Aortic smooth muscle cell (primary cell): ENCODE results near the gene CLEC17A. TPM values are rescaled to one million over a fixed set of nuclear protein-coding genes. Genes with fewer than 3 reads are reported as not detected.

ENCODE experiments used
- total RNA-seq: library from RNA; depleted of rRNA; stranded (reverse); fragments of >200 nt; gene quantifications from 2 replicates; pipeline ENCODE4 v1.2.3, GENCODE V29; 2014

CLEC17A gene, protein sequence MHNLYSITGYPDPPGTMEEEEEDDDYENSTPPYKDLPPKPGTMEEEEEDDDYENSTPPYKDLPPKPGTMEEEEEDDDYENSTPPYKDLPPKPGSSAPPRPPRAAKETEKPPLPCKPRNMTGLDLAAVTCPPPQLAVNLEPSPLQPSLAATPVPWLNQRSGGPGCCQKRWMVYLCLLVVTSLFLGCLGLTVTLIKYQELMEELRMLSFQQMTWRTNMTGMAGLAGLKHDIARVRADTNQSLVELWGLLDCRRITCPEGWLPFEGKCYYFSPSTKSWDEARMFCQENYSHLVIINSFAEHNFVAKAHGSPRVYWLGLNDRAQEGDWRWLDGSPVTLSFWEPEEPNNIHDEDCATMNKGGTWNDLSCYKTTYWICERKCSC
- 0.06 and 0.13 TPM in 2 replicates for total RNA-seq

DNA sequence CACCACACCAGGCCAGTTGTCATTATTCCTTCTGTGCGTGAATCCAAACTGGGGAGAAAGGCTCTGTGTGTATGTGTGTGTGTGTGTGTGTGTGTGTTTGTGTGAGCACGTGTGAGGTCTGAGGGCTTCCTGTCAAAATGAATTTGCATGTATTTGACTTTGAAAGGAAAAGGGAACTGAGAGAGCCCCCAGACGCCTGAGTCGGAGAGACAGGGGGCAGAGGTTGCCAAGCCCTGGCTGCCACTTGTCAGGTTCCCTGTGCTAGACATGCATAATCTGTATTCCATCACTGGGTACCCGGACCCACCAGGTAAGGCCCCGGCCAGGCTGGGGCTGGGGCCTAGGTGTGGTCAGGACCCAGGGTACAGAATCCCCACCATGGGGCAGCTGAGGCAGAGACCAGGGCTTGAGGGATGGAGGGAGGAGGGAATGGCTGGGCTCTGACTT lies at the start of gene CLEC17A:
Gene CLEC17A (plus strand): TSS at position 191 of the 447 bp plus-strand sequence. CDS start 77 bp downstream, at position 268.

DNA sequence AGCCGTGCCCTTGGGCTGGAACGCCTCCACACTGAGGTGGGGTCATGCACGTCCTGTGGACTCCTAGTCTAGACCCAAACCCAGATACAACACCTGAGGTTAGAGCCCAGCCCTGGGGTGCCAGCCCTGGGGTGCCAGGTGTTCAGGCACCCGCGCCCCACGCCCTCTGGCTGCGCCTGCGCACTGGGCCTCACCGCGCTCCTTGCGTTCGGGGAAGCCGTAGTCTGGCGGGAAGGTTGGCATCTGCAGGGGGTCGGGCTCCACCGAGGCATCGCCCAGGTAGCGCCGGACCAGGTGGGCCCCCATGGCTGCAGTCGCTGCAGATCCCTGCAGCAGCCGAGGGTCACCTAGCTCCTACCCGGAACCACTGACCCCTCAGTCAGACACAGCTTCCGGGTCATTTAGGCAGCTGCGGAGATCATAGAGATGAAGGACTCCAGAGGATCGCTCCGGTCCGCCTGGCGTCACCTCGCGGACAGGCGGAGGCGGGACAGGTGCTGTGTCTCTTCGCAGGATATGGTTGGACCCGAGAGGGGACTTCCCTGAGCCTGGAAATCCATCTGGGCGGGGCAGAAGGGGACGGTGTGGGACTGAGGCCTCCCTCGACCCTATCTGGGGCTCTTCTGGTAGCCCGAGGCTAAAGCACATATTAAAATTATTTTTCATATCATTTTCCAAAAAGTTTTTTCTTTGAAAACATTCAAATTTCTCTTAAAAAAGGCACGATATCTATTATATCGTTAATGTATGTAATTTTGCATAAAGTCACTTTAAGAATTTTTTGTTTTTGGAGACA lies 11.0 kb upstream of the CLEC17A start, which contains the start of gene NDUFB7:
Gene NDUFB7 (minus strand): TSS at position 372 of the 796 bp plus-strand sequence. CDS start 66 bp downstream, at position 306.

Other genes with a start within 250 kb of the CLEC17A start
- gene ADGRE5, start 201.6 kb upstream of the CLEC17A start, total RNA-seq: 43.2 and 56.1 TPM in 2 replicates
- gene DDX39A, start 163.7 kb upstream of the CLEC17A start, total RNA-seq: 56.1 and 78.5 TPM in 2 replicates
- gene PKN1, start 149.8 kb upstream of the CLEC17A start, total RNA-seq: 114 and 136 TPM in 2 replicates
- 15.5 and 35.5 TPM in 2 replicates for gene PTGER1, start 107.7 kb upstream of the CLEC17A start, total RNA-seq
- gene GIPC1, start 87.0 kb upstream of the CLEC17A start, total RNA-seq: 145 and 146 TPM in 2 replicates
- 52.6 and 52.7 TPM in 2 replicates for gene DNAJB1, start 64.7 kb upstream of the CLEC17A start, total RNA-seq
- 19.9 and 22.3 TPM in 2 replicates for gene TECR, start 53.5 kb upstream of the CLEC17A start, total RNA-seq
- 315 and 451 TPM in 2 replicates for gene NDUFB7, start 11.0 kb upstream of the CLEC17A start, total RNA-seq
- gene ADGRE3, start 91.8 kb downstream of the CLEC17A start, total RNA-seq: not detected in 2 replicates
- gene ZNF333, start 107.0 kb downstream of the CLEC17A start, total RNA-seq: 19.0 and 19.4 TPM in 2 replicates
- 0.06 and 0.26 TPM in 2 replicates for gene ADGRE2, start 195.5 kb downstream of the CLEC17A start, total RNA-seq